Vagina (tissue), 2 donors: ENCODE results near the gene TTYH1.

Source experiments
- POLR2A ChIP-seq, 2 donors: fragments of 450-650 bp; IDR thresholded peaks; one replicate each; pipeline ENCODE4 v1.6.1; 2017; ENCODE audit warnings: antibody characterized with exemption in 2 of 2, mild to moderate bottlenecking in 2 of 2, moderate library complexity in 2 of 2
- POLR2AphosphoS5 ChIP-seq, 2 donors: sonication (generic); formaldehyde crosslinking; IDR thresholded peaks; one replicate each; pipeline ENCODE4 v1.9.0; 2017; ENCODE audit warnings: antibody characterized with exemption in 2 of 2, mild to moderate bottlenecking in 2 of 2, low read depth in 1 of 2; ENCODE audit not compliant: insufficient read depth in 1 of 2
- TF ChIP-seq, protein P1 (sequence below), 3 experiments: fragments of 450-650 bp in 2 of 3; fragments of 200-600 bp in 1 of 3; sonication (generic) in 1 of 3; IDR thresholded peaks; one replicate each; pipeline ENCODE4 v1.5.1; 2017 to 2019; ENCODE audit warnings: antibody characterized with exemption in 3 of 3, mild to moderate bottlenecking in 2 of 3, moderate library complexity in 2 of 3

DNA sequence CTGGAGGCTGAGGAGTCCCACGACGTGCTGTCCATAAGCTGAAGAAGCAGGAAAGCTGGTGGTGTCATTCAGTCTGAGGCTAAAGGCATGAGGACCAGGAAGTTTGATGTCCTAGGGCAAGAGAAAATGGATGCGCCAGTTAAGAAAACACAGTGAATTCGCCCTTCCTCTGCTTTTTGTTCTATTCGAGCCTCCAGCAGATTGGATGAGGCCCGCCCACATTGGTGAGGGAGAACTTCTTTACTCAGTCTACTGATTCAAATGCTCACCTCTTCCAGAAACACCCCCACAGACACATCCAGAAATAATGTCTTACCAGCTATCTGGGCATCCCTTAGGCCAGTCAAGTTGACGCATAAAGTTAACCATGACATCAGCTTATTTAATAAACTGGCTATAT, 7.5 kb upstream of the TTYH1 start:
- TF ChIP-seq, protein P1, sequence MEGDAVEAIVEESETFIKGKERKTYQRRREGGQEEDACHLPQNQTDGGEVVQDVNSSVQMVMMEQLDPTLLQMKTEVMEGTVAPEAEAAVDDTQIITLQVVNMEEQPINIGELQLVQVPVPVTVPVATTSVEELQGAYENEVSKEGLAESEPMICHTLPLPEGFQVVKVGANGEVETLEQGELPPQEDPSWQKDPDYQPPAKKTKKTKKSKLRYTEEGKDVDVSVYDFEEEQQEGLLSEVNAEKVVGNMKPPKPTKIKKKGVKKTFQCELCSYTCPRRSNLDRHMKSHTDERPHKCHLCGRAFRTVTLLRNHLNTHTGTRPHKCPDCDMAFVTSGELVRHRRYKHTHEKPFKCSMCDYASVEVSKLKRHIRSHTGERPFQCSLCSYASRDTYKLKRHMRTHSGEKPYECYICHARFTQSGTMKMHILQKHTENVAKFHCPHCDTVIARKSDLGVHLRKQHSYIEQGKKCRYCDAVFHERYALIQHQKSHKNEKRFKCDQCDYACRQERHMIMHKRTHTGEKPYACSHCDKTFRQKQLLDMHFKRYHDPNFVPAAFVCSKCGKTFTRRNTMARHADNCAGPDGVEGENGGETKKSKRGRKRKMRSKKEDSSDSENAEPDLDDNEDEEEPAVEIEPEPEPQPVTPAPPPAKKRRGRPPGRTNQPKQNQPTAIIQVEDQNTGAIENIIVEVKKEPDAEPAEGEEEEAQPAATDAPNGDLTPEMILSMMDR (IDR thresholded peaks at IDR 0.05): no peak
- no peak for TF ChIP-seq POLR2AphosphoS5 (IDR thresholded peaks at IDR 0.05; ENCODE audit: insufficient read depth in 1 of 2, low read depth in 1 of 2)
- TF ChIP-seq POLR2A (IDR thresholded peaks at IDR 0.05): no peak
